ENCODE measurements around the gene JOSD1.

Gene JOSD1

GRCh38 chr22:38700789-38701628, at the start of gene JOSD1:
JOSD1 (minus strand) TSS chr22:38700943; CDS start chr22:38699987, 956 bp downstream.
- peak; percentile 96 for DNase-seq

GRCh38 chr22:38750104-38750503, 49.4 kb upstream of the JOSD1 start:
- DNase-seq: no peak

GRCh38 chr22:38748487-38749136, 47.9 kb upstream of the JOSD1 start:
- DNase-seq: no peak

GRCh38 chr22:38745676-38746460, 45.1 kb upstream of the JOSD1 start:
- no peak for DNase-seq

DNA sequence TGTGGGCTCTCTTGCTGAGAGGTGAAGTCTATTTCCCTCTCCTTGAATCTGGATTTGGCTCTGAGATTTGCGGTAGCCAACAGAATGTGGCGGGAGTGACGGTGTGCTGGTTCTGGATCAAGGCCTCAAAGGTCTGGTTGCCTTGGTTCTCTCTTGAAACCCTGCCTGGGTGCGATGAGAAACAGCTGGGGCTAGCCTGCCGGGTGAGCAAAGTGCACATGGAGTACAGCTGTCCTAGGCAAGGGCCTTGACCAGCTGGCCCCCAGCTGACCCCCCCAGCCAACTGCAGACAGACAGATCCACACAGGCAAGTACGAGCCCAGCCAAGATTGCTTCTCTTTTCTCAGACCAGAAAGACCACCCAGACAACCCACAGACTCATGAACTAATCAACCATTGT, 44.2 kb upstream of the JOSD1 start:
- DNase-seq: no peak

- DNase-seq: no peak
Measured at GRCh38 chr22:38742176-38742942, 41.6 kb upstream of the JOSD1 start.

DNA sequence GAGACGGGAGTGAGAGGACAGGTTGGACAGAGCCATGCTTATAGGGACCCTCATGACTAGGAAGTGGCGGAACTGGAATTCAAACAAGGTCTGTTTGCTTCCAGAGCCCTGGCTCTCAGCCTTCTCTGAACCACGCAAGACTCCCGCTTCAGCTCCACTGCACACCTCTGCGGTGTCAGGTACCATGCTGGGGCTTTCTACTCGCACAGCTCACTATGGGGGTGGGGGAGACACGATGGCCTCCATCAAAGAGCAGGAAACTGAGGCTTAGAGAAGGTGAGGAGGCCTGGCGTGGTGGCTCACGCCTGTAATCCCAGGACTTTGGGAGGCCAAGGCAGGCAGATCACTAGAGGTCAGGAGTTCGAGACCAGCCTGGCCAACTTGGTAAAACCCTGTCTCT, 40.8 kb upstream of the JOSD1 start:
- DNase-seq: no peak

- DNase-seq: no peak
Measured at GRCh38 chr22:38741166-38741565, 40.4 kb upstream of the JOSD1 start.

DNA sequence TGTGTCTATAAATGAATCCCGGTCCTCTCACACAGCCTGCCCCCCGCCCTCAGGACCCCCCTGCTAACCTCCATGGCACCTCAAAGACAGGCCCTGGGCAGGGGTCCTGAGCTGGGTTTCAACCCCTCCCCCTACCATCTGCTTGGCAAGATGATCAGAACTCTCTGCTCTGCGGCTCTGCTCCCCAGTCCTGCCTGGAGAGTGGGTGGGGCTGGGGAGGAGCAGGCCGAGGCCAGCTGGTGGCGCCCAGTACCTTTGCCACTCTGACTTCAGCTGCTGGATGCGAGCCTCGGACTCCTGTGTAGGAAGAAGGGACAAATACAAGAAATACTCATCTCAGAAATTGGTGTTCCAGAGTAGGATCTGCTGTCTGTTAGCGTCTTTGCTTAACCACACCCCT, 40.0 kb upstream of the JOSD1 start:
- DNase-seq: no peak

DNA sequence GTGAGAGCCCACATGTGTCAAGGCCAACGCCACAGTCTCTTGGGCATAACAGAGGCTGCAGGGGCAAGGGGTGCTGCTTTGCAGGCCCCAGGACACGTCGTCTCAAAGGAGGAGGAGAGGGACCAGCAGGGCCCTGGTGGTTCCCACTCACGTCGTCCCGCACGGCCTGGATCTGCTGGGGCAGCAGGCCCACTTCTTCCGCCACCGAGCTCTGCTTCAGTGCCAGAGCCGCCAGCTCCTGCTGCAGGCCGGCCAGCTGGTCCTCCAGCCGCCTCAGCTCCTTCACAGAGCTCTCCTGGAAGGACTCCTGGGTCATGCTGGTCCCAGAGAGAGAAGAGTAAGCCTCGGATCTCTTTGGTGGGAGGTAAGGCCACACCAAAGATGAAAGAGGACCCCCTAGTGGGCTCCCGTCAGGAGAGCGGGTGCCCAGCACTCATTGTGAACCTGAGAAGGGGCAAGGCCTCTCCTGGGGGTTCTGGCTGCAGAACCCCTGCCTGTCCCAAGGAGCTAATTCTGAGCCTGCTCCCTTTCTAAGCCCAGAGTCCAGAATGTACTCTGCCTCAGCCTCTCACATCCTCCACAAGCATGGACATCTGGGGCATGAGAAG, 39.5 kb upstream of the JOSD1 start:
- DNase-seq: no peak

GRCh38 chr22:38739300-38740055, 38.7 kb upstream of the JOSD1 start:
- no peak for DNase-seq

DNA sequence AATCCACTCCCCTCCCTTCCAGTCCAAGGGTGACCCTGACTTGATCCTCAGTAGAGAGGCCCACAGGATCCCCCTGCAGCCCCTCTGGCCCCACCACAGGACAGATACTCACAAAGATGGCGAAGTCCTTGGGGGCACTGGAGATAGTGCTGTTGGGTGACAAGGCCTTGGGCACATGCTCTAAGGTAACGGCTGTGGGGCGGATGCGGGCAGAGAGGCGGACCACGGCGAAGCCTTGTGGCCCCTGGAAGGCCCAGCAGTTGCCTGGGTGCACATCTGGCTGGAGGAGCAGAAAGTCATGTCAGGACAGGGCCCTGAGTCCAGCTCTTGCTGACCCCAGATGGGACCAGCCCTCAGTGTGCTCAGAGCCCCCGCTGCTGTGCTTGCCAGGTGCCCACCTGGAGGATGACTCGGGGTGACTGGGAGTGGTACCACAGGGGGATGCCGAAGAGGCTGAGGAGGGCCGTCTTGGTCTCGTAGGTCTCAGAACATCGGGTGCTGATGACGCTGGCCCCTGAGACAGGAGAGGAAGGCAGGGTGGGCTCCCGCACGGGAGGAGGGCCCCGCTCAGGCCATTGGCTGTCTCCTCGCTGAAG, 37.8 kb upstream of the JOSD1 start:
- no peak for DNase-seq

DNA sequence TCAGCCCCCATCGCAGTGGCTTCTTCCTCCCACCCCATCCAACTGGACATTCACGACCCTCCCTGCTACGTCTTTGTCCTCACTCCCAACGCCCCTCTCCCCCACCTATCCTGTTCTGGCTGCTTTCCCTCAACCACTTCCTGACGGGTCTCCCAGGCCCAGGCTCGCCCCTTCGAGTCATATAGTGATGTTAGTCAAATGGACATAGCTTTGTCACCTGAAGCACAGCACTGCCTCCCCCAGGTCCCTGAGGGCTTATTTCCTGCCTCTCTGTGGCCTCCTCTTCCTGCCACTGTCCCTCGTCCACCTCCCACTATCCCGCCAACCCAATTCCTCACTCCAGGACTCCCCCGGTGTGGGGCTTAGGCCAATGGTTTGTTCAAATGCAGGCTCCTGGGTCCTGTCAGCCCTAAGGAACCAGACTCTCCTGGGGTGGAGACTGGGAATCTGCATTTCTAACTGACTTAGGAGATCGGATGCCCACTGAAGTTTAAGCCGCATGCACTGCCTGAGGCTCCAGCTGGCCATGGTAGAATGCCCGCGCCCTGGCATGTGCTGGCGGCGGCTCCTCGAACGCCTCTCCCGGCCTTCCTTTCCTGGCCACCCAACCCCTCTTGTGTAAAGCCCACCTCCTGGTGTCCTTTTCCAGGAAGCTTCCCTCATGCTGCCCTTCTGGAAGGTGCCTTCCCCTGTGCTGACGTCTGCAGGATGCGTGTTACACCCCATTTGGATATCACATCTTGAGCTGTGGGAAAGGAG, 36.7 kb upstream of the JOSD1 start:
- DNase-seq: no peak

GRCh38 chr22:38736257-38736570, 35.5 kb upstream of the JOSD1 start:
- DNase-seq: no peak

GRCh38 chr22:38735465-38736256, 34.9 kb upstream of the JOSD1 start:
- no peak for DNase-seq

- DNase-seq: no peak
Measured at GRCh38 chr22:38735126-38735464, 34.4 kb upstream of the JOSD1 start.

- DNase-seq: no peak
Measured at GRCh38 chr22:38734421-38735100, 33.8 kb upstream of the JOSD1 start.

DNA sequence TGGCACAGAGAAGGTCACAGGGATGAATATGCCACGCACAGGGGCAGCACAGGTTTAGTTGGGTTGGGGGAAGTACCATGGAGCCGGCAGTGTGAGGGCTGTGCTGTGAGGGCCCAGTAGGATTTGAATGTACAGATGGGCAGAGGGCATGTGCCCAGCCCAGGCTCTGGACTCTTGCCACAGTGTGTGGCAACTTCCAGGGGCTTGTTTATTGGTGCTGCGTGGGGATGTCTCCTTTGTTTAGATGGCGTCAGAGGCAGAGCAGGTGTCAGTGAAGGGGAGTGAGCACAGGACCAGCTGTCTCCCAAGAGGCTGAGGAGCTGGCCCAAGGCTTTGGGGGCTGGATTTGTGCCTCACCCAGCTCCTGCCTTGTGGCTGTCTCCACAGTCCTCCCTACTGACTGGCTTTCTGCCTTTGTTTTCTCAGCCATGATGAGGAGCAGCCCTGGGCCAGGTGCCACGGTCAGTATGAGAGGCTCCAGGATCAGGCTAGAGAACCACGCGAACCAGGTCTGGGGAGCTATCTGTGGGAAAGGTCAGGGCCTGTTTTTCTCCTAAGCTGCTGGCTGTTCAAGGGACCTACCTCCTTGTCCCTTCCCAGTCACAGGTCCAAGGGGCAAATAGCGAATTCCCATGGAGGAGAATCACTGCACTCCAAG, 33.1 kb upstream of the JOSD1 start:
- no peak for DNase-seq

GRCh38 chr22:38733329-38733723, 32.6 kb upstream of the JOSD1 start:
- peak; percentile 71 for DNase-seq
